Mammary epithelial cell (primary cell): Measurements from ENCODE around the gene ARL8A.

Source experiments
- CTCF ChIP-seq, 2 donors: IDR thresholded peaks in 1 of 2; conservative IDR thresholded peaks in 1 of 2; 2 replicates each; pipeline ENCODE4 v1.5.1; 2011 to 2012; ENCODE audit warnings: inconsistent platforms in 2 of 2, low read length in 2 of 2, mild to moderate bottlenecking in 2 of 2, control low read depth in 1 of 2, low read depth in 1 of 2; ENCODE audit not compliant: insufficient read depth in 1 of 2; ENCODE audit errors: extremely low read depth in 1 of 2
- EZH2 ChIP-seq: IDR thresholded peaks from 2 replicates; pipeline ENCODE4 v1.6.1; 2012; ENCODE audit warnings: low read length, inconsistent platforms, borderline replicate concordance

GRCh38 chr1:202116287-202116686 lies 28.2 kb downstream of the ARL8A start:
- no peak for TF ChIP-seq CTCF (conservative IDR thresholded peaks at IDR 0.05 in 1 of 2, IDR thresholded peaks at IDR 0.05 in 1 of 2; ENCODE audit: extremely low read depth in 1 of 2, insufficient read depth in 1 of 2, low read depth in 1 of 2, low read length in 2 of 2)
- no peak for TF ChIP-seq EZH2
